Measurements from ENCODE around the gene ADAM11. TPM values are rescaled to one million over a fixed set of nuclear protein-coding genes. Genes with fewer than 3 reads are reported as not detected.

The ADAM11 gene
- total and polyA plus RNA-seq, 11 donors: 1.8 to 24.6 (median 11.2) TPM

- ATAC-seq (no peak), DNase-seq (peak in 1 of 5 donors; percentile 21)
- H3K4me3 ChIP-seq: no peak overlapping the region
- 68 to 75% (median 74%) methylated on average over 4 to 6 of the region's 6 CpGs for WGBS, 4 donors
- intact Hi-C loops (cut with DNase I): loop anchor here in 1 of 10 donors (10.0 kb wide), 1 partner anchor 64 kb away; the partner anchor contains the start of gene DBF4B
- H3K27me3 ChIP-seq: no peaks in the 10 kb centered on the region
- H3K36me3 ChIP-seq: no peaks in the 10 kb centered on the region
- H3K4me1 ChIP-seq: peaks cover 0 to 3% (median 0%) of the 10 kb centered on the region in 12 donors
- no peak overlapping the region for H3K27ac ChIP-seq
- no peaks in the 10 kb centered on the region for H3K9me3 ChIP-seq
- TF ChIP-seq POLR2A (IDR thresholded peaks at IDR 0.05) (no peak), CTCF (IDR thresholded peaks at IDR 0.05) (no peak)
Observed at GRCh38 chr17:44769230-44769629, 10.4 kb downstream of the ADAM11 start.

GRCh38 chr17:44769647-44770084, 10.9 kb downstream of the ADAM11 start:
- no peak for TF ChIP-seq POLR2A (IDR thresholded peaks at IDR 0.05)
- TF ChIP-seq CTCF (IDR thresholded peaks at IDR 0.05): no peak
- H3K4me3 ChIP-seq: no peak overlapping the region
- H3K27ac ChIP-seq: no peak overlapping the region
- 77 to 87% (median 79%) methylated on average over 8 to 15 of the region's 15 CpGs for WGBS, 4 donors
- H3K27me3 ChIP-seq: no peaks in the 10 kb centered on the region
- intact Hi-C loops (cut with DNase I): loop anchor here in 6 of 10 donors (5.0 to 10.0 kb wide), 6 partner anchors 65 to 365 kb away; partner anchors contain the start of genes ACBD4 (in 2 of the 6), PLCD3 (in 2 of the 6) and DBF4B (in 1 of the 6)
- DNase-seq: peak in 1 of 5 donors; percentile 27
- H3K4me1 ChIP-seq: peaks cover 0 to 3% (median 0%) of the 10 kb centered on the region in 12 donors
- H3K9me3 ChIP-seq: no peaks in the 10 kb centered on the region
- ATAC-seq: no peak
- H3K36me3 ChIP-seq: no peaks in the 10 kb centered on the region

- Histone ChIP-seq H3K36me3 (no peaks in the 10 kb centered on the region), H3K4me1 (peaks cover 0 to 9% (median 5%) of the 10 kb centered on the region in 12 donors), H3K4me3 (no peak overlapping the region), H3K27me3 (no peaks in the 10 kb centered on the region), H3K9me3 (no peaks in the 10 kb centered on the region), H3K27ac (no peak overlapping the region)
- no peak for ATAC-seq
- TF ChIP-seq CTCF (IDR thresholded peaks at IDR 0.05) (no peak), POLR2A (IDR thresholded peaks at IDR 0.05) (no peak)
- DNase-seq: no peak
- intact Hi-C loops (cut with DNase I): loop anchor here in 6 of 10 donors (5.0 to 10.0 kb wide), 5 partner anchors 252 to 364 kb away; partner anchors contain the start of genes ACBD4 (in 2 of the 6) and PLCD3 (in 2 of the 6)
- 60 to 73% (median 68%) methylated on average over 8 to 11 of the region's 11 CpGs for WGBS, 4 donors
Observed at GRCh38 chr17:44770166-44770925, 11.6 kb downstream of the ADAM11 start.

Data from heart left ventricle (tissue), 16 donors.